HUDEP-2 (cell line): ENCODE data around the gene PKD1.

Experiments used
- DNase-seq, 76 experiments: peaks; one replicate each; lab custom pipeline; 2025; ENCODE audit not compliant: unreplicated experiment in 76 of 76; lab: John Stamatoyannopoulos, UW

Gene PKD1

DNA sequence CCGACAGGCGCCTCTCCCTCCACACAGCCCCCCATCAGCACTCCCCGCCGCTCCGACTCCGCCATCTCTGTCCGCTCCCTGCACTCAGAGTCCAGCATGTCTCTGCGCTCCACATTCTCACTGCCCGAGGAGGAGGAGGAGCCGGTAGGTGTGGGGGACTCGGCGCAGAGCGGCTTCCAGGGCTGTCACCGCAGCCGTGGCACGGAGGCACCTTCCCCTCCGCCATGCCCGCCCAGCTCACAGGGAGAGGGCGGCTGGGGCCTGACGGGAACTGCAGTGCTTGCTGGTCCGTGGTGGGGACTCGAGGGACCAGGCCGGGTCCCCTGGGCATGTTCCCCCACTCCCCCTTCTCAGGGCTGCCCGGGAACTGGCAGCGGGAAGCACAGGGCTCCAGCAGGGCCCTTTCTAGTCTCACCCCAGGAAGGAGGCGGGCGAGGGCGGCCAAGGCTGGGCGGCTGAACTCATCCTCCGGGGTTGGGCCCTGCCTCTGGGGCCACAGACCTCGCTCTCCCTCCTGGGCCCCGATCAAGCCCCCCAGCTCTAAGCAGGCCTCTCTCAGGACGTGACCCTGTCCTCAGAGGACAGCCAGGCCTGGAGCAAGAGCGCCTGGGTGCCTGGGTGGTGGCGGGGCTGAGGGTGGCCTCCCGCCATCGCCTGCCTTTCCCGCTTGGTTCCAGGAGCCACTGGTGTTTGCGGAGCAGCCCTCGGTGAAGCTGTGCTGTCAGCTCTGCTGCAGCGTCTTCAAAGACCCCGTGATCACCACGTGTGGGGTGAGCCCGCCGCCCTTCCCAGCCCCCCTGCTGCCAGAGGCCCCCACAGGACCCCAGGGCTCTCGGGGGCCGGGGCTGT is 35.1 kb upstream of the PKD1 start:
- no peak for DNase-seq

- DNase-seq = no peak
Measured at GRCh38 chr16:2170080-2170479, 34.4 kb upstream of the PKD1 start.

GRCh38 chr16:2167068-2167638 is 31.5 kb upstream of the PKD1 start:
- no peak for DNase-seq

GRCh38 chr16:2166263-2167067 is 30.8 kb upstream of the PKD1 start:
- DNase-seq = no peak

DNA sequence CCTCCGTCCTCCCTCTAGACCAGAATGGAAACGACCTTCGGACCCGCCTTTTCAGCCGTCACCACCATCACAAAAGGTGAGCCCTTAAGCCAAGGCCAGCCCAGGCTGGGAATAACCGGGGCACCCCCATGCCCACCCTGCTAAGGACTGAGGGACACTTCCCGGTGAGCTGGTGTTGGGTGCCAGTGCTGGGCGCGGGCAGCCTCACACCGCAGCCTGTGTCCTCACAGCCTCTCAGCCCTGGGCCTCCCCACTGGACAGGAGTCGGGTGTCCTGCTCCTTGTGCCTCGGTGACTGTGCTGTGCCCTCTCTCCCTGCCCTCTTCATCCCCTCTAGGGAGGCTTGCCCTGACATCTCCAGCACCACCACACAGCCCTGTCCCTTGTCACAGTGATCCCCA is 30.2 kb upstream of the PKD1 start:
- no peak for DNase-seq

DNA sequence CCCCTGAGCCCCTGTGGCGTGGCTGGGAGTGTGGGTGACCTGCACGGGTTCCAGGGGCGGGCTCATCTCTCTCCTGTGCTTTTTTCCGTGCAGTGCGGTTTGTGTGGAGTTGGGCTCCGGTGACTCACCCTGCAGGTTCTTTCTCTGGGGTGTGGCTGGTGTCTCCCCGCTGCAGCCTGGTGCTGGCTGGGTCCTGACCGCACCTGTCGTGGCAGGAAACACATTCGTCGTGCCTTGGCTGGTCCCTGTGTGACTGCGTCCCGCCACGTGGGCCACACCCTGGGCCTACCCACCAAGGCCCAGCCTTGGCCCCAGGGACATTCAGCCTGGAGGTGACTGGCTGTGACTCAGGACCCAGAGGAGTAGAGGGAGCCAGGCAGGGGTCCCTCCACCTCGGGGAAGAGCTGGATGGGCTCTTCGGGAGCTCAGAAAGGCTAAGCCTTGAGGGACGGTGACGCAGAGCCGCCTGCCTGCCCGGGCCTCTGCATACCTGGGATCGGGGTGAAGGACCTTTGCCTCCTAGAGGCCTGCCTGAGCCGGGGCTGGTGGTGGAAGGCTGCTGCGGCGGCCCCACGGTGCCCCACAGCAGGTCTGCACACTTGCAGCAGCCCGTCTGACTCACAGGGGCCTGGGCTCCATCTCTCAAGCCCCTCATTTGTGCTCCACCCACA is 27.6 kb upstream of the PKD1 start:
- DNase-seq = no peak

GRCh38 chr16:2162676-2163118 is 27.0 kb upstream of the PKD1 start:
- no peak for DNase-seq

GRCh38 chr16:2161911-2162310 is 26.2 kb upstream of the PKD1 start:
- no peak for DNase-seq

DNA sequence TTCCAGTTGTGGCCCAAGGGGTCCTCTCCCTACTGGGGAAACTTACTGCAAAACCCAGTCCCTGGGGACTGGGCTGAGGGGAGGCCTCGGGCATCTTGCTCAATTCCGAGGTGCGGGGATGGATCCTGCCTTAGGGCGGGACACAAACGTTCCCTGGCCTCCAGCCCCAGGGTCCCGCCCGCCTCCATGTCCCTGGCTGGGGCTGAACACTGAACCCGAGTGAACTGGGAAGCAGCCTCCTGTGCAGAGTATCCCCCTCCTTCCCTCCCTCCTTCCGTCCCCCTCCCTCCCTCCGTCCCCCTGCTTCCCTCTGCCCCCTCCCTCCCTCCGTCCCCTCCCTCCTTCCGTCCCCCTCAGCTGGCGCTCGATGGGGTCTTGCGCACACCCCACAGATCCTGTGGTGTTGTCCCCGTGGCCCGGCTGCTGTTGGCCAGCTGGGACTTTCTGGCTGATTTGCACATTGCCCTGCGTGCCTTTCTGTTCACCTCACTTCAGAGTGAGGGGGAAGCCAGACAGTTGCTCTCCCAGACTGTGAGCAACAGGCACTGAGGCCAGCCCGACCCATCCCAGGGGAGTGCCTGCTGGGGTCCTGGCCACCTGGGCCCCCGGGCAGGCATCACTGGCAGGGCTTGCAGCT is 25.3 kb upstream of the PKD1 start:
- DNase-seq = no peak

DNA sequence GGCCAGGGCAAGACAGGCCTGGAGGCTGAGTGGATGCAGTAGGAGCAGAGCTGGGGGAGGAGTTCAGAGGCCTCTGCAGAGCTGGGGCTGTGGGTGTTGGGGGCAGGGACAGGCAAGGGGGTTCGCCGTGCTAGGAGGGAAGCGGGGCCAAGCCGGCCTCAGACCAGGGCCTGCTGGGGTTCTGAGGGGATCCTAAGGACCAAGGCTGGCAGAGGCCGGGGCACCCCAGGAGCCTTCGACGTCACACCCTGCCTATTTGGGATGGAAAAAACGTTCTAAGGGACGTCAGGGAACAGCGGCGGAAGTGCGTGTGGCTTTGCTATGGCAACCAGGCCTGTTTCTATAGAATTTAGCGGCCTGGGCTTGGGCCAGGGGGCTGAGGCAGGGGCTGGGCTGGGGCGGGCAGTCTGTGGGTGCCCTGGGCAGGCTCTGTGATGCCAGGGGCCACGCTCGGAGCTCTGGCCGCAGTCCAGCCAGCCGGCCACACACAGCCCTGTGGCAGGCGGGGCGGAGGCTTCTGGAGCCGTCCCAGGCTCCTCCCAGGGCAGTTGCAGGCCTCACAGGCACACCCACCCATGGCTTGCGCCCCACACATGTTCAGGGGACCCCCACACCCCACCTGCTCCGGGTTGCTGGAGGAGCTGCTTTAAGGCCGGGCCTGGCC is 23.6 kb upstream of the PKD1 start:
- peak in 59 of 76 experiments; percentile 7 to 86 (median 52) for DNase-seq

DNA sequence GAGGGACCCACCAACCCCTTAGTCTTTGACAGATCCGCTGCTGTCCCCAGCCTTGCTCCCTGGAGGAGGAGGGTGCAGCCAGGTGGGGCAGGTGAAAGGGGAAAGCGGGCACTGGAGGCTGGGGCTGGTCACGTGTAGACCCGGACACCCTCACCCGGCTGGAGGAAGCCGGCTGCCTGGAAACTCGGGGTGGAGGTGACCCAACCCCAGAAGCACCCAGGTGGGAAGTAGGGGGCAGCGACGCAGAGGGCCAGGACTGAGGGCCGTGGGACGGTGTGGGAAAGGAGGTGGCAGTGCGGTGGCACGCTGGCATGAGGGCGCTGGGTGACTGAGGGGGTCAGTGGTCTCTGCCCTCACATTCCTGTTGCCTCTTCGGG is 22.6 kb upstream of the PKD1 start:
- DNase-seq = no peak

- DNase-seq = no peak
Measured at GRCh38 chr16:2157480-2158261, 22.0 kb upstream of the PKD1 start.

DNA sequence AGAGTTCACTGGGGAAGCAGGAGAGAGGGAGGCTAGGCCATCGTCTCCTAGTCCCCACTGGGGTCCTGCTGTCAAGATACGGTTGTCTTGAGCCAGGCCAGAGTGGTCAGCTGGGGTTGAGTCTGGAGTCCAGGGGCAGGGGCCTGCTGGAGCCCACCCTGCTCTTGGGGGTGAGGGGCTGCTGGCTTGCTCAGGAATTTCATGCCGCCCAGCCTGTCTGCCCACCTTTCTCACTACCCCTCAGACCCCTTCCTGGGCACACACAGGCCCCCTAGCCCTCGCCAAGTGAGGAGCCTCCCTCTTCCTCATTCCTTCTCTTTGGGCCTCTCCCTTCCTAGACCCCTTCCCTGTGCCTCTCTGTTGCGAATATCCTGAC is 21.1 kb upstream of the PKD1 start:
- DNase-seq = no peak

DNA sequence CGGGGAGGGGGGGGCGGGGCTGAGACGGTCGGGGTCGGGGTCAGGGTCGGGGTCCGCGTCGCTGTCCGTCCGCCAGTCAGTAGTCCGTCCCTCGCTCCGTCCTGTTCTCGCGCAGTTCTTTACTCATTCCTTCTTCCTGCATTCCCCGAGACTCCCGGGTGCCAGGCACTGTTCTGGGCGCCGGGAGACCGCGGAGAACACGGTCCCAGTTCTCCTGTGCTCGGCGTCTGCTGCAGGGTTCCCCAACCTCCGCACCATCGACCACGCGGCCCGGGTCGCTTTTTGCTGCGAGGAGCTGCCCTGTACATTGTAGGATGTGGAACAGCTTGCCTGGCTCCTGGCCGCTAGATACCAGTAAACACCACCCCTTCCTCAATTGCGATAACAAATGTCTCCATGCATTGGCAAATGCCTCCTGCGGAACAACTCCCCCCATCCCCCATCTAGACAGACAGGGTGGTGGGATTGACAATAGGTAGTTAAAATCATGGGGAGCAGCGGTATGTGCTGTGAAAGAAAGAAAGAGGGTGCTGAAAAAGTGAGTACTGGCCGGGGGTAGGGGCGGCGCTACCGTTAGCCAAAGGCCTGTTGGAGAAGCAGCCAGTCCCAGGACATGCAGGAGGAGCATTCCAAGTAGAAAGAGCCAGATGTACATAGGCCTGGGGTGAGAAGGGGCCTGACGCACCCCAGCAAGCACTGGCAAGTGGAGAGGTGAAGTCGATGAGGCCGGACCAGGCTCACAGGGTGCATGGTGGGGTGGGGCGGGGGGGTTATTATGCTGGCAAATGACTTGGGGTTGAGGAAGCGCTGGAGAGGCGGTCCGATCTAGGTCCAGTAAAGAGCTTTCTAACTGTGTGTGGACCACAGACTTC is 20.5 kb upstream of the PKD1 start:
- DNase-seq = peak in 23 of 76 experiments; percentile 10 to 61 (median 23)

DNA sequence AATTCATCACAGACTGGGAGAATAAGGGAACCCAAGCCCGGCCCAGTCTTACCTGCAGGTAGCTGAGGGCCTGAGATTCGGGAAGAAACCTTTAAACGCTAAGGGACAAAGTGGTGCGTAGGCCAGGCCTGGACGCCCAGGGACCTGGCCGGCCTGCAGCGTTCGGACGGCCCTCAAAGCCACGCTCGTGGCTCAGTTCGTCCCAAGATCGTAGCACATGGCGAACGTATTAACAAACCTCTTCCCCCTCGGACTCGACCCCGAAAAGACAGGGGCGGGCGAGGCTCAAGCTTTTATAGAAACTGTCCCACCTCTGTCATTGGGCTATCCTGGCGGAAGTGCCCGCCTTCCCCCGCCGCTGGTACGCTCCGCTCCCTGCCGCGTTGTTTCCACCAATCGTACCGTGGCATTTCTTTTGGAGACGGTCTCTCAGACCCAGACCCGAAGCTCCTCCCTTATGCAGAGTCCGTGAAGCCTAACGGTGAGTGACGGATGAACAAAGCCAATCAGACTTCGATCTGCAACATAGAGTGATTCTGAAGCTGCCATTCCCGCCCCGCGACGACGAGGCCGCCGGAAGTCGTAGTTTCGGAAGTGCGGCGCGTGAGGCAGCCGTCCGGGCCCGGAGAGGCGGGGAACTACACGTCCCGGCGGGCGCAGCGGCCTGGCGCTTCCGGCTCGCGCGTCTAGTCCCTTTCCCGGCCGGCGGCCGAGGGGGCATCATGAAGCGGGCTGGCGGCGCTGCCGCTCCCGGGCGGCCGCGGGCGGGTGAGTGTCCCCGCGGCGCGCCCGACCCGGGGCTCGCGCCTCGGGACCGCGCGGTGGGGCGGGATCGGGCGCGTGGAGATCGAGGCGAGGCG is 19.6 kb upstream of the PKD1 start, which contains the start of gene TRAF7:
TSS of gene TRAF7 (plus strand) at position 692 of the 860 bp plus-strand sequence. CDS start 8,139 bp downstream, outside the sequence.
- DNase-seq = peak in 75 of 76 experiments; percentile 79 to 100 (median 99)

GRCh38 chr16:2154533-2155090 is 18.9 kb upstream of the PKD1 start:
- DNase-seq = peak in 11 of 76 experiments; percentile 4 to 70 (median 46)
